Measurements from ENCODE around the gene POLDIP2.

GRCh38 chr17:28402844-28403243 lies 45.5 kb upstream of the POLDIP2 start:
- no peak for TF ChIP-seq CTCF (IDR thresholded peaks at IDR 0.05)
- no peak for TF ChIP-seq POLR2A (IDR thresholded peaks at IDR 0.05)
